Heart left ventricle (tissue), 16 donors: ENCODE data around the gene JUP. TPM values are rescaled to one million over a fixed set of nuclear protein-coding genes. Genes with fewer than 3 reads are reported as not detected.
A peak's percentile ranks its signal among the peaks of the same experiment; 100 is the strongest.

Source experiments
- ATAC-seq, 4 donors: fragments of 200-7000 bp; cut with Tn5 transposase; one replicate each; pipeline ENCODE4 v1.9.1; 2020 to 2022; ENCODE audit warnings: moderate library complexity in 4 of 4, mild to moderate bottlenecking in 3 of 4, moderate number of reproducible peaks in 1 of 4
- DNase-seq, 5 donors: peaks; one replicate each; pipeline ENCODE4 v3.0.0-alpha.2; 2020
- H3K27ac ChIP-seq, 12 donors: fragments of 200-600 bp; sonication (generic) in 4 of 12; one replicate each; pipeline versions ENCODE4 v1.5.0 to v1.8.0; 2016 to 2022; ENCODE audit warnings: mild to moderate bottlenecking in 2 of 12
- H3K27me3 ChIP-seq, 9 donors: fragments of 200-600 bp; sonication (generic) in 2 of 9; one replicate each; pipeline versions ENCODE4 v1.5.1 to v1.8.0; 2016 to 2022; ENCODE audit warnings: mild to moderate bottlenecking in 3 of 9
- H3K36me3 ChIP-seq, 9 donors: fragments of 200-600 bp; sonication (generic) in 2 of 9; one replicate each; pipeline versions ENCODE4 v1.5.0 to v1.8.0; 2018 to 2022; ENCODE audit warnings: mild to moderate bottlenecking in 2 of 9
- H3K4me1 ChIP-seq, 12 donors: fragments of 200-600 bp; sonication (generic) in 4 of 12; one replicate each; pipeline versions ENCODE4 v1.5.0 to v1.8.0; 2016 to 2022; ENCODE audit warnings: mild to moderate bottlenecking in 3 of 12
- H3K4me3 ChIP-seq, 12 donors: fragments of 200-600 bp; sonication (generic) in 4 of 12; one replicate each; pipeline versions ENCODE4 v1.5.0 to v1.8.0; 2017 to 2022; ENCODE audit warnings: mild to moderate bottlenecking in 9 of 12, moderate library complexity in 4 of 12
- H3K9me3 ChIP-seq, 12 donors: fragments of 200-600 bp; sonication (generic) in 4 of 12; one replicate each; pipeline versions ENCODE4 v1.5.0 to v1.8.0; 2016 to 2022; ENCODE audit warnings: mild to moderate bottlenecking in 1 of 12
- POLR2A ChIP-seq, 2 donors: fragments of 450-650 bp; IDR thresholded peaks; one replicate each; pipeline ENCODE4 v1.6.1; 2017; ENCODE audit warnings: antibody characterized with exemption in 2 of 2, mild to moderate bottlenecking in 2 of 2, moderate library complexity in 2 of 2
- WGBS, 4 donors: extraction: QIAGEN DNeasy Blood & Tissue Kit in 2 of 4; methylation state at CpG; one replicate each; pipeline versions ENCODE4 v1.1.5 to v1.1.7; 2013 to 2018; 5-methylcytosine and 5-hydroxymethylcytosine counted together
- intact Hi-C, 10 donors: fragments of 100-400 bp; cut with DNase I; formaldehyde crosslinking; loops; one replicate each; pipeline versions ENCODE4 v1.11.1 to v1.14.2; 2022
- polyA plus RNA-seq, 2 donors: library from polyadenylated mRNA; stranded (reverse); fragments of 200-250 nt; gene quantifications; one replicate each; pipeline ENCODE4 v1.2.3, GENCODE V29; 2013
- total RNA-seq, 9 donors: library from RNA; depleted of rRNA in 2 of 9; stranded (reverse); fragments of >200 nt in 2 of 9; fragmentation: NEBNext Ultra II Directional in 3 of 9; extraction: Animal tissue kit (Norgen Biotek cat#: 25700) in 3 of 9; gene quantifications; one replicate each; pipeline versions ENCODE4 v1.1.0 to v1.2.4, GENCODE V29; 2016 to 2023
- TF ChIP-seq, protein P1 (sequence below), 12 donors: fragments of 200-600 bp; sonication (generic) in 4 of 12; IDR thresholded peaks; one replicate each; pipeline versions ENCODE4 v1.5.0 to v1.8.0; 2018 to 2022; ENCODE audit warnings: antibody characterized with exemption in 12 of 12, mild to moderate bottlenecking in 5 of 12
- donor health status: ischemic (EF 13 %, LVEDD 7.1; RV severe dilation, severe dysfunction).
- donor health status: healthy with polysubstance abuse.
- donor health status: DM: no; HTN: yes; CAD: no.
- donor health status: DM: no; HTN: no; CAD: no.
- donor health status: ischemic (EF 25% LVEDD 6.9; RV normal size, moderate dysfunction).
- donor health status: ischemic (EF 25% LVEDD 5.7; RV mildly dilated, moderate dysfunction).
- donor health status: healthy.
- donor health status: DM: yes; HTN: yes; CAD: no.
- donor health status: ischemic (EF 35%, LVEDD 5.7; RV mildly dilated, moderate dysfunction).
- donor health status: nonischemic (EF 11% LVEDD 7.7; RV severe dilation, severe dysfunction).
- donor health status: DM: yes; HTN: yes; CAD: no.
- donor health status: PGD.
- donor health status: ischemic (EF 29% LVEDD 5.4; RV normal size, mild dysfunction).
- donor health status: nonischemic (EF 23%, LVEDD 6.1; RV moderate dilation, normal function).

The JUP gene
- total and polyA plus RNA-seq, 11 donors: 94.6 to 503 (median 159) TPM

GRCh38 chr17:41760878-41761277 lies 25.6 kb downstream of the JUP start:
- intact Hi-C loops: loop anchor here in 1 of 10 donors (5.0 kb wide), 1 partner anchor 131 kb away; no protein-coding TSS in a partner anchor
- H3K4me1 ChIP-seq: no peaks in the 10 kb centered on the region
- ATAC-seq: no peak
- H3K9me3 ChIP-seq: no peaks in the 10 kb centered on the region
- no peak overlapping the region for H3K27ac ChIP-seq
- WGBS, 4 donors: 88 to 90% (median 88%) methylated on average over 6 of the region's 6 CpGs
- no peak for DNase-seq
- H3K36me3 ChIP-seq: peaks cover 9 to 100% (median 98%) of the 10 kb centered on the region in 9 donors
- no peak overlapping the region for H3K4me3 ChIP-seq
- TF ChIP-seq, protein P1, sequence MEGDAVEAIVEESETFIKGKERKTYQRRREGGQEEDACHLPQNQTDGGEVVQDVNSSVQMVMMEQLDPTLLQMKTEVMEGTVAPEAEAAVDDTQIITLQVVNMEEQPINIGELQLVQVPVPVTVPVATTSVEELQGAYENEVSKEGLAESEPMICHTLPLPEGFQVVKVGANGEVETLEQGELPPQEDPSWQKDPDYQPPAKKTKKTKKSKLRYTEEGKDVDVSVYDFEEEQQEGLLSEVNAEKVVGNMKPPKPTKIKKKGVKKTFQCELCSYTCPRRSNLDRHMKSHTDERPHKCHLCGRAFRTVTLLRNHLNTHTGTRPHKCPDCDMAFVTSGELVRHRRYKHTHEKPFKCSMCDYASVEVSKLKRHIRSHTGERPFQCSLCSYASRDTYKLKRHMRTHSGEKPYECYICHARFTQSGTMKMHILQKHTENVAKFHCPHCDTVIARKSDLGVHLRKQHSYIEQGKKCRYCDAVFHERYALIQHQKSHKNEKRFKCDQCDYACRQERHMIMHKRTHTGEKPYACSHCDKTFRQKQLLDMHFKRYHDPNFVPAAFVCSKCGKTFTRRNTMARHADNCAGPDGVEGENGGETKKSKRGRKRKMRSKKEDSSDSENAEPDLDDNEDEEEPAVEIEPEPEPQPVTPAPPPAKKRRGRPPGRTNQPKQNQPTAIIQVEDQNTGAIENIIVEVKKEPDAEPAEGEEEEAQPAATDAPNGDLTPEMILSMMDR (IDR thresholded peaks at IDR 0.05): no peak
- no peak for TF ChIP-seq POLR2A (IDR thresholded peaks at IDR 0.05)
- no peaks in the 10 kb centered on the region for H3K27me3 ChIP-seq

- Histone ChIP-seq H3K9me3 (no peaks in the 10 kb centered on the region), H3K4me1 (no peaks in the 10 kb centered on the region), H3K4me3 (no peak overlapping the region), H3K27ac (no peak overlapping the region), H3K36me3 (peaks cover 9 to 98% (median 91%) of the 10 kb centered on the region in 9 donors), H3K27me3 (no peaks in the 10 kb centered on the region)
- WGBS, 4 donors: 50 to 84% (median 69%) methylated on average over 9 of the region's 9 CpGs
- intact Hi-C loops: no loop called here
- no peak for ATAC-seq
- TF ChIP-seq, protein P1 (IDR thresholded peaks at IDR 0.05): no peak
- no peak for TF ChIP-seq POLR2A (IDR thresholded peaks at IDR 0.05)
- no peak for DNase-seq
These were observed 27.9 kb downstream of the JUP start for GRCh38 chr17:41758601-41759000.

DNA sequence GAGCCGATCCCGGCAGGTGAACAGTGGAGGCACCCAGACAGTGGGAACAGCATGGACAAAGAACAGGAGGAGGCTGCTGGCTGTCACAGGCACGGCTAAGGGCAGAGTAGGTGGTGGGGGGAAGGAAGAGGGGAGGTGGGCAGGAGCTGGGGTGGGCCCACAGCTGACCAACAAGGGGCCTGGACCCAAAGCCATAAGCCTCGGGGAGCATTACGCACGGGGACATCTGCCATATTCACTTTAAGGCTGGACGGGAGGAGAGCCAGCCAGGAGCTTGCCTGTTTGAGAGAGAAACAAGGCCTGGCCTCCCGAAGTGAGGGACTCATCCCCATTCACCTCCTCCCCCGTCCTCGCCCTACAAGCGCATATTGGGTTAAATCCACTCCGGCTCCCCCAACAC lies 32.4 kb downstream of the JUP start:
- Histone ChIP-seq H3K4me3 (no peak overlapping the region), H3K27me3 (no peaks in the 10 kb centered on the region), H3K9me3 (no peaks in the 10 kb centered on the region), H3K27ac (no peak overlapping the region), H3K36me3 (peaks cover 6 to 53% (median 48%) of the 10 kb centered on the region in 9 donors), H3K4me1 (peaks cover 0 to 2% (median 0%) of the 10 kb centered on the region in 12 donors)
- 80 to 84% (median 82%) methylated on average over 11 to 12 of the region's 12 CpGs for WGBS, 4 donors
- DNase-seq (no peak), ATAC-seq (peak in 2 of 4 donors; percentile 5 to 8)
- intact Hi-C loops: no loop called here
- TF ChIP-seq, protein P1 (IDR thresholded peaks at IDR 0.05): no peak
- no peak for TF ChIP-seq POLR2A (IDR thresholded peaks at IDR 0.05)

- H3K36me3 ChIP-seq: peaks cover 0 to 26% (median 20%) of the 10 kb centered on the region in 9 donors
These were observed 35.2 kb downstream of the JUP start for GRCh38 chr17:41751288-41751687.

More at GRCh38 chr17:41751288-41751687, 35.2 kb downstream of the JUP start:
- Histone ChIP-seq H3K27me3 (no peaks in the 10 kb centered on the region), H3K4me3 (no peak overlapping the region), H3K27ac (no peak overlapping the region), H3K9me3 (no peaks in the 10 kb centered on the region), H3K4me1 (peaks cover 0 to 2% (median 0%) of the 10 kb centered on the region in 12 donors)
- WGBS, 4 donors: 64 to 99% (median 79%) methylated on average over 3 of the region's 3 CpGs
- DNase-seq: no peak
- intact Hi-C loops: no loop called here
- TF ChIP-seq, protein P1 (IDR thresholded peaks at IDR 0.05): no peak
- no peak for TF ChIP-seq POLR2A (IDR thresholded peaks at IDR 0.05)
- no peak for ATAC-seq
